Measurements from ENCODE around the gene CADM1.

The CADM1 gene

DNA sequence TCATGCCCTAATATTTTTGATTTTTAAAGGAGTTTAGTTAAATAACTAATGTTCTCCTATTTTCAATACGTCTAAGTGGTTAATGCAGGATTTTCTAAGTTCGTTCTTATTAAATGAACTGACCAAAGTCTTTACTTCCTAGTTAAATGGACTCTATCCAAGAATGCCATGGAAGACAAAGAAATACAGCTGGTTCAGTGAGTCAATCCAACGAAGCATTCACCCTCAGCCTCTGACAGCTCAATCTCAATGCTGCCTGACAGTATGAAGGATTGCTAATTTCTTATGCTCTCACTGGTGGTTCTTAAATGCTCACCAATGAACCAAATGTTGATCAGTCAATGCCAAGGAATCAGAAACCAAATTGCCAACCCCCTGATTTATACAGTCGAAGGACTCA is 219.4 kb downstream of the CADM1 start:
- no peak for DNase-seq
- H3K36me3 Mint-ChIP-seq (ENCODE audit: insufficient read depth), result no peaks in the 10 kb centered on the region
- no peak overlapping the region for H3K4me3 Mint-ChIP-seq
- no peaks in the 10 kb centered on the region for H3K4me1 Mint-ChIP-seq (ENCODE audit: low read depth in 2 of 2)
- H3K27me3 Mint-ChIP-seq, result no peaks in the 10 kb centered on the region
- no peak for ATAC-seq (replicated peaks)
- no peak overlapping the region for H3K27ac Mint-ChIP-seq
- H3K9me3 Mint-ChIP-seq, result no peaks in the 10 kb centered on the region

DNA sequence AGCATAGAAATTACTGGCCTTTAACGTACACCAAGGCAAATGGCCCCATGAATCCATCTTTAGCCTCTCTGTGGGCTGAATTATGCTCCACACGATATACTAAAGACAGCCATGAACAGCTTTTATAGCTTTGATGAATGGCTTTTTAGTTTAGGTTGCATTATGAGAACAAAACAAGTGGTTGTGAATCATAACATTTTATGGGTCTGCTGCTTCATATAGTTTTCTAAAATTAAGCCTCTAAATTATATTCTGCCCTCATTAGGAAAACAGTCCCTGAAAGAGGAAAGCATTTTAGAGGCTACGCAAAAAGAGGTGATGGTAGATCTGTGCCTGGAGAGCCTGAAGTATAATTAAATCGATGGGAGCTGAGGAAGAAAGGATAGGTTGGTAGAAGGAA is 221.3 kb downstream of the CADM1 start:
- Mint-ChIP-seq H3K4me3 (no peak overlapping the region), H3K27ac (peak overlapping the region in 1 of 2 donors; percentile 50), H3K9me3 (peaks cover 0 to 8% of the 10 kb centered on the region in 2 donors), H3K27me3 (no peaks in the 10 kb centered on the region), H3K4me1 (ENCODE audit: low read depth in 2 of 2) (no peaks in the 10 kb centered on the region), H3K36me3 (ENCODE audit: insufficient read depth) (no peaks in the 10 kb centered on the region)
- DNase-seq, result no peak
- no peak for ATAC-seq (replicated peaks)

DNA sequence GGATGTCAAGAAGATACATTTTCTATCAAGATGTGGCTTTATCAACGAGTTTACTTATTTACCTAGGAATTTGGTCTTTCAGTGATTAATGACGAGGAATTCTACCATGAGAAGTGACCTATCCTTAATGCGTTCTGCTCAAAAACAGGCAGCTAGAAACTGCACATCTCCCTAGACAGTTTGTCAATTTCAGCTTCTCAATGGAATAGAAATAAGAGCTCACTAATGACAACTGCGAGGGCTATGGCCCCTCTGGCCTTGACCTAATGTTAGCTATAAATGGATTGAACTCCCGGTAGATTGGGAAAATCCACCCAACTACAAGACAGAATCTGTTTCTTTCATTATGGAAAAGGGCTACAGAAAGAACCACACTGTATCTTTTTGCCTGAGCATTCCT is 223.4 kb downstream of the CADM1 start:
- Mint-ChIP-seq H3K27ac (no peak overlapping the region), H3K9me3 (peaks cover 0 to 8% of the 10 kb centered on the region in 2 donors), H3K36me3 (ENCODE audit: insufficient read depth) (no peaks in the 10 kb centered on the region), H3K4me1 (ENCODE audit: low read depth in 2 of 2) (no peaks in the 10 kb centered on the region), H3K4me3 (no peak overlapping the region), H3K27me3 (no peaks in the 10 kb centered on the region)
- no peak for DNase-seq
- ATAC-seq (replicated peaks), result no peak

DNA sequence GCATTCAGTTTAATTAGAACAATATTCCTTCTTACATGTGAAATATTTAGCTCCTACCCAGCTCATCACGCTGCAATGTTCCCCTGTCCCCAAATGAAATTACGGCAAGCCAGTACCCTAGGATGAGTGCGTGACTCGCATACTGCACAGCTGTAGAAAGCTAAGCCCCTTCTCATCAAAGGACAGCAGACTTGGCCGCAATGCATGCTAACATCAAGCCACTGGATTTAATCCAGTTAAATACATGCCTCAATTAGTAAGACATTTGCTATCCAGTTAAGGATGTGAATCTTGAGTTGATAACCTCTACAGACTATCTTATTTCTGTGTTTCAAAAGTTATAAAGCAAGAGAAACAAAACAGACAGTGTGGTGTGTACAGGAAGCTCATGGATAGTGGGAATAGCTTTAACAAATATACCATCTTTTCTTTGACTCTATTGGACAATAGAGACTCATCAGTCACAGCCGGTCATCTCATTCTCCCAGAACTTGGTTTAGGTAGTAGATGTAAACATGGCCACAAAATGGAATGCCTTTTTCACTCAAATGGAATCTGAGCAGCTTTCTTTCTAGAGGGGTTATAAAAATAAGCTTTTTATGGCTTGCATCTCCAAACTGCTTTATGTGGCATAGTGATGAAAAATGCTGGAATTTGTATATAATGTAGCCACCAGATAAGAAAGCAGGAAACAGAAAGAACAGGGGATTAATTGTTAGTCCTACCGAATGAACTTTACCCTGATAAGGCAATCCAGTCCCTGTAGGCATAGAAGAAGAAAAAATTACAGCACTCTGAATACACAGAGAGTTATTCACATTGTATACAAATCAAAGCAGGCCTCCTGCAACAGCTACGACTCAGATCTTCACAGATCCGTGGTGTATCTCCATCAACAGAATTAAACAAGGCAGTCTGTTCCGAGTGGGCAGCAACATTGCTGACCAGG is 224.1 kb downstream of the CADM1 start:
- Mint-ChIP-seq H3K27ac (no peak overlapping the region), H3K4me3 (no peak overlapping the region), H3K27me3 (no peaks in the 10 kb centered on the region), H3K36me3 (ENCODE audit: insufficient read depth) (no peaks in the 10 kb centered on the region), H3K4me1 (ENCODE audit: low read depth in 2 of 2) (no peaks in the 10 kb centered on the region), H3K9me3 (peaks cover 2 to 8% of the 10 kb centered on the region in 2 donors)
- no peak for DNase-seq
- no peak for ATAC-seq (replicated peaks)

DNA sequence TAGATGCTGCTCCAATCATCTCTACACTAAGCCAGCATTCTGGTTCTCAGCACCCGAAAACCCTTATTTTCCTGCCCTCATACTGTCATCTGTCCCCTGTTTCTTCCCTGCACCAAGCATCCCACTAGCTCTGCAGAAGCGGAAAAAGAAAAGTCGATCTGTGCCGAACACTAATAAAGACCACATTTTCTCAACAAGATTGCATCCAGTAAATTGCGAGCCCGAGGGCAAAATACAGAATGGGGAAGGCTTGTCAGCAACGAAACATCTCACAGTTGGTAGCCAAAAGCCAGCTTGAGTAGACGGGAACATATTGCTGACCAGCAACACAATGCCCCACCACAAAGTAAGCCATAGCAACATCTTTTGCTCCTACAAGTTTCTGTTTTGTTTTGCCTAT is 227.4 kb downstream of the CADM1 start:
- no peaks in the 10 kb centered on the region for H3K27me3 Mint-ChIP-seq
- H3K27ac Mint-ChIP-seq, result no peak overlapping the region
- no peaks in the 10 kb centered on the region for H3K4me1 Mint-ChIP-seq (ENCODE audit: low read depth in 2 of 2)
- H3K36me3 Mint-ChIP-seq (ENCODE audit: insufficient read depth), result no peaks in the 10 kb centered on the region
- no peak overlapping the region for H3K4me3 Mint-ChIP-seq
- peaks cover 4 to 8% of the 10 kb centered on the region in 2 donors for H3K9me3 Mint-ChIP-seq
- ATAC-seq (replicated peaks) (no peak), DNase-seq (no peak)

DNA sequence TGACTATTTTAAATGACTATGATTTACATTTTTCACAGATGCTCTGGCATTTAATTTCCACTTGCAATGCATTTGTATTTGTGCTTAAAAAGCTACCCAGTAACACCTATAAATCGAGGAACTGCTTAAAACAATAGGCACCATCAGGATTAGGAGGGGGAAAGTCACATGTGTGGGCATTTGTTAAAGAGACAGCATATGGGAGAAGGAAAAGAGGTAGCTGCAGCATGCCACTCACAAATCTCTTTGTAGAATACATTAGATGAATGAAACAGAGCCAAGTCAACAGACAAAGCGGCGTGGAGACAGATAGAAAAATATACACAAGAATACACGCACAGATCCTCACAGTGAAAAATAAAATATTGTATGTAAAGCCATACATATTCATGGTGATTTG is 228.0 kb downstream of the CADM1 start:
- DNase-seq (no peak), ATAC-seq (replicated peaks) (no peak)
- H3K4me3 Mint-ChIP-seq, result no peak overlapping the region
- H3K27me3 Mint-ChIP-seq, result no peaks in the 10 kb centered on the region
- H3K36me3 Mint-ChIP-seq (ENCODE audit: insufficient read depth), result no peaks in the 10 kb centered on the region
- no peak overlapping the region for H3K27ac Mint-ChIP-seq
- no peaks in the 10 kb centered on the region for H3K4me1 Mint-ChIP-seq (ENCODE audit: low read depth in 2 of 2)
- peaks cover 4 to 8% of the 10 kb centered on the region in 2 donors for H3K9me3 Mint-ChIP-seq

DNA sequence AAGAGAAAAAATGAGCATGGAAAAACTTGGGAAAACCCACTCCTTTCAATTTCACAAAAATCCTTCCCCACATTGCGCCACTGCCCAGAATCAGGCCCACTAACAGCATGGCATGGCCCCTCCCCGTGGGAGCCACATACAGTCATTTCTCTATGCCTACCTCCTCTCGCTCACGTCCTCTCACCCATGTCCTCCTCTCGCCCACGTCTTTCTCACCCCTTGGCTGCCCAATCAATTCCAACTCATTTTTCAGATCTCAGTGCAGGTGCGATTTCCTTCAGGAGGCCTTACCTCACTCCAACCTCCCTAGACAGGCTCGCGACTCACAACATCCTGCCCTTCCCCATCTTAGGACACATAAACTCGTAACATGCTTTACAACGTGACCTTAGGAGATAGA is 229.2 kb downstream of the CADM1 start:
- DNase-seq (no peak), ATAC-seq (replicated peaks) (no peak)
- Mint-ChIP-seq H3K36me3 (ENCODE audit: insufficient read depth) (no peaks in the 10 kb centered on the region), H3K4me1 (ENCODE audit: low read depth in 2 of 2) (no peaks in the 10 kb centered on the region), H3K27me3 (no peaks in the 10 kb centered on the region), H3K27ac (no peak overlapping the region), H3K9me3 (peaks cover 4 to 8% of the 10 kb centered on the region in 2 donors), H3K4me3 (no peak overlapping the region)

DNA sequence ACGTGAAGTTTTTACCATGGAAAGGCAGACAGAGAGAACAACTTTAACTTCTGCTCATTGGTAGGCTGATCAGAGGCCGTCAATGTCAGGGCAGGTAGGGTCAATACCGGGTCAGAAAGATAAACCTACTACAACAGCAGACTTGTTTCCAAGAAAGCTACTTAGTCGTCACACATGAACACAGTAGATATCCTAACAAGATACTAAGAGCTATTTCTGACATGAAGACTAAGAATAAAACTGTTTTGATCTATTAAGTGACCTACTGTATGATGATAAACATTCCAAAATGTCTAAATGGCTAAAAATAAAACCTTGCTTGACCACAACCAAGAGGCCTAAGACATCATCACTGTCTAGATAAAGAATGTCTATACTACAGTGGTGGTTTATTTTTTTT is 231.3 kb downstream of the CADM1 start:
- peaks cover 0 to 4% of the 10 kb centered on the region in 2 donors for H3K9me3 Mint-ChIP-seq
- DNase-seq (no peak), ATAC-seq (replicated peaks) (no peak)
- no peaks in the 10 kb centered on the region for H3K27me3 Mint-ChIP-seq
- no peak overlapping the region for H3K27ac Mint-ChIP-seq
- H3K4me1 Mint-ChIP-seq (ENCODE audit: low read depth in 2 of 2), result peaks cover 0 to 5% of the 10 kb centered on the region in 2 donors
- H3K36me3 Mint-ChIP-seq (ENCODE audit: insufficient read depth), result no peaks in the 10 kb centered on the region
- no peak overlapping the region for H3K4me3 Mint-ChIP-seq

DNA sequence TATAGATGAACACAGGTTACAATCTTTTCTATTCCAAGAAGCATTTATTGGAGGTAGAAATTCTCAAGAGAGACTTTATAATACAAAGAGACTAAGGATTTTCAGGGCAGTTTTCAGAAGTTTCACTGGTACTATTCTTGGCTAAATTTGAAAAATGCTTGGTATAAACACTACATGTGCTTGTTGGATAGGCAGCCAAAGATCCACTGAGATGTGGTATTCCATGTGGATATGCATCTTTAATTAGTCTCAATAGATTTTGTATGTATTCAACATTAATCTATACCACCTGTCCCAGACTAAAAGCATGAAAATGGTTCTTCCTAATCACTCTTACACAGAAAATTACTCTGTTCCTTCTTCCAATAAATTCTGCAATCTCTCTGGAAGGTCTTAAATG is 232.6 kb downstream of the CADM1 start:
- no peak for DNase-seq
- peaks cover 0 to 5% of the 10 kb centered on the region in 2 donors for H3K4me1 Mint-ChIP-seq (ENCODE audit: low read depth in 2 of 2)
- H3K27ac Mint-ChIP-seq, result peak overlapping the region in 1 of 2 donors; percentile 92

DNA sequence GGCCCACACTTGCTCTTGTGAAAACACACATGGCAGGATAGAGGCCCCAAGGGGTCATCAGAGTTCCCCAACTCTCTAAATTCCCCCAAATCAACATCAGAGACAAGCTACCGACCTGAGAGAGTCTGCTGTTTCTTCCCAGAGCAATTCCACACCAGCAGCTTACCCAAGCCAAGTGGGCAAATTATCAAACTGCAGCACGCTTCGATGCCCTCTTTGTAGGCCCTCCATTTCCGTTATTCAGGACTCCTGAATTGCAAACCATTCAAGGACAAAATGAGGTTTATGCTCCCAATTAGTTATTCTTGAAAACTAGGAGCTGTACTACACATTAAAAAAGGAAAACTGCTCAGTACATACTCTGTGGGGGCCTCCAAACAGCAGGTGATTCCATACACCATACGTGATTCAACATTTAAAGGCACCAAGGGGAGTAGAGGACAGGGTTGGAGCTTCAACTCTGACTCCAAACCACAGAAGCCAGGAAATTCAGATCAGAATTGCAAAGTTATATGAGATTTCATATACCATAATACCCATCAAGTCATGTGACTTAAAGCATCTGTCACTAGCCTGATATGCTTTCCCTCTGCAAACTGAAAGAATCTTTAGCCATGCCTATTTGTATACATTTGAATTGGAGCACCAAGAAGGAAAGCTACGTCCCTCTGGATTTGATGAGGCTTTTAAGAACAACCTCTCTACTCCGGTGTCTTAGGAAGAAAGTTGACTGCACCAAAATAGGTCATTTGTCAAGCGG is 234.8 kb downstream of the CADM1 start:
- no peak for ATAC-seq (replicated peaks)
- Mint-ChIP-seq H3K27me3 (no peaks in the 10 kb centered on the region), H3K9me3 (no peaks in the 10 kb centered on the region), H3K4me3 (no peak overlapping the region), H3K4me1 (ENCODE audit: low read depth in 2 of 2) (peaks cover 0 to 5% of the 10 kb centered on the region in 2 donors), H3K36me3 (ENCODE audit: insufficient read depth) (no peaks in the 10 kb centered on the region), H3K27ac (peak overlapping the region in 1 of 2 donors; percentile 88)
- DNase-seq, result no peak

More for the DNA sequence above, 232.6 kb downstream of the CADM1 start:
- H3K9me3 Mint-ChIP-seq, result peaks cover 0 to 4% of the 10 kb centered on the region in 2 donors
- no peak for ATAC-seq (replicated peaks)
- no peaks in the 10 kb centered on the region for H3K27me3 Mint-ChIP-seq
- no peak overlapping the region for H3K4me3 Mint-ChIP-seq
- H3K36me3 Mint-ChIP-seq (ENCODE audit: insufficient read depth), result no peaks in the 10 kb centered on the region

DNA sequence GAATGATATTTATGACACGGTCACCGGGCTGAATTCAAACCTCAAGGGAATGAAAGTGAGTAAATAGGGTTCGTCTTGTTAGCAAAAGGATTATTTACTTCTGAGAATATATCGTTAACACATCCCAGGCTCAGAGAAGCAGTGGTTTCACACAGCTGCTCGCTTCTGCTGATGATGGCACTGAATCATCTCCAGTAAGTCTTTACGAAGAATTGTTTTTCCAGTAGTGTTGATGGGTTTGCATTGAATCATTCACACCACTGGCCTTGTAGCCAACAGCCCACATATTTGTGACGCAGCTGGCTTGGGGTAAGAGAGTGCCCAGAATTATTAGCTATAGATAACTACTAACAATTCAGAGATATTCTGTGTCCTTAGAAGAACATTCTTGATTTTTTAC is 236.3 kb downstream of the CADM1 start:
- no peaks in the 10 kb centered on the region for H3K9me3 Mint-ChIP-seq
- peak overlapping the region; percentile 49 to 88 for H3K27ac Mint-ChIP-seq
- no peaks in the 10 kb centered on the region for H3K27me3 Mint-ChIP-seq

DNA sequence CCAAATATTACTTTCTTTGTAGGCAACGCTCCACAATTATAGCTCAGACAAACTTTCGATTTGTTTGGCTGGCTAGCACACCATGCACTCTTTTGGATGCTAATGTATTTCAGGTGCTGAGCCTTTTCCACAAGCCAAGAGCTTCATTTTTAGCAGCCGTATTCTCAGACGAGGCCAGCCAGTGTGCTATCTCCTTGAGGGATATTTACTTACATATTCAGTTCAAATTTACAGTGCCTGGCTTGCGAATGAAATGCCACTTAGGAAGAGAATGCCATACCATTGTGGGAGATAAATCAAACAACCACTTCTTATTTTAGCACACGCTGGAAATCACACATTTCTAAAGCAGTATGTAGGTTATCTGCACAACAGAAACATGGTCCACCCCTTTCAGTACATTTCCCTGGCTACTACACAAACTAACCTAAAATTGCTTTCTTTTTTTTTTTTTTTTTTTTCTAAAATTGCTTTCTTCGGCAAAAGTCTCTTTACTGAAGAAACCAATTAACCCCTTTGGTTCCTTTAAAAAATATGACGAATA is 236.9 kb downstream of the CADM1 start:
- Mint-ChIP-seq H3K4me1 (ENCODE audit: low read depth in 2 of 2) (peaks cover 0 to 5% of the 10 kb centered on the region in 2 donors), H3K9me3 (no peaks in the 10 kb centered on the region), H3K36me3 (ENCODE audit: insufficient read depth) (no peaks in the 10 kb centered on the region), H3K27me3 (no peaks in the 10 kb centered on the region), H3K27ac (peak overlapping the region; percentile 49 to 88), H3K4me3 (peak overlapping the region in 1 of 2 donors; percentile 51)
- ATAC-seq (replicated peaks) (peak; percentile 43), DNase-seq (no peak)

More for the DNA sequence above, 236.3 kb downstream of the CADM1 start:
- H3K36me3 Mint-ChIP-seq (ENCODE audit: insufficient read depth), result no peaks in the 10 kb centered on the region
- ATAC-seq (replicated peaks), result peak; percentile 81
- peaks cover 0 to 5% of the 10 kb centered on the region in 2 donors for H3K4me1 Mint-ChIP-seq (ENCODE audit: low read depth in 2 of 2)
- peak in 2 of 3 experiments; percentile 1 to 18 for DNase-seq
- peak overlapping the region in 1 of 2 donors; percentile 51 for H3K4me3 Mint-ChIP-seq

DNA sequence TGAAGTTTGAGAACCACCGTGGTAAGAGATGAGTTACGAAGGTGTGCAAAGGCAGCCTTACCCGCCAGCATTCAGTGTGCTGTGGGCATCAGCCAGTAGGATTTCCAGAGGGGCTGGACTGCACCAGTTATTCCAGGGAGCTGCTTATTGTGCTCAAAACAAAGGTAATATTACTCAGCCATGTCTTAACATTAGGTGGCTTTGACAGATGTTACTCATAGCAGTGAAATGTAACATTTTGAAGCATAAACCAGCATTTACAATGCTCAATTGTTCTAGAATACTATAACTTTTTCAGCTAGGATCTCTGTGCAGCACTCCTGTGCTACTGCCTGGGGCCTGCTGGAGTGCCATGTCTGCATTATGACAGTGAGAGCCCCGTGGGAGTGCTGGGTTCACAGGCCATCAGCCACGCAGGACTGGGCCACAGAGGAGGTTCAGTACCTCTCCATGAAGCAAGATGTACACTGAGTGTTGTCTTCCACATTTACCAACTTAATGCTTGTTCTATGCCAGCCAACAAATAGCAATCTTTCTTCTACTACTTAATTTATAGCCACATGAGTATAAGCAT is 238.1 kb downstream of the CADM1 start:
- Mint-ChIP-seq H3K4me3 (no peak overlapping the region), H3K27ac (peak overlapping the region in 1 of 2 donors; percentile 38), H3K9me3 (no peaks in the 10 kb centered on the region), H3K4me1 (ENCODE audit: low read depth in 2 of 2) (peaks cover 0 to 5% of the 10 kb centered on the region in 2 donors), H3K27me3 (no peaks in the 10 kb centered on the region), H3K36me3 (ENCODE audit: insufficient read depth) (no peaks in the 10 kb centered on the region)
- DNase-seq (no peak), ATAC-seq (replicated peaks) (no peak)

All from effector memory CD8-positive, alpha-beta T cell (primary cell).